Neural cell (in vitro differentiated cells): Measurements from ENCODE around the gene CNN3.

ENCODE experiments used
- CTCF ChIP-seq: fragments of 450-650 bp; IDR thresholded peaks from 2 replicates; pipeline ENCODE4 v1.5.1; 2014; ENCODE audit warnings: antibody characterized with exemption, mild to moderate bottlenecking, moderate library complexity; ENCODE audit not compliant: poor library complexity, severe bottlenecking
- EP300 ChIP-seq: fragments of 450-650 bp; conservative IDR thresholded peaks from 2 replicates; pipeline ENCODE4 v1.6.1; 2014; ENCODE audit warnings: antibody characterized with exemption, mild to moderate bottlenecking, moderate library complexity; ENCODE audit not compliant: poor library complexity, severe bottlenecking
- EZH2 ChIP-seq: fragments of 200-600, 300-800 bp; shearing (Covaris generic), sonication (generic); IDR thresholded peaks from 2 replicates; pipeline ENCODE4 v1.6.1; 2014; ENCODE audit warnings: antibody characterized with exemption, low read length, borderline replicate concordance, mild to moderate bottlenecking; ENCODE audit not compliant: insufficient read depth, poor library complexity, severe bottlenecking

GRCh38 chr1:94866164-94866807 lies 60.6 kb downstream of the CNN3 start:
- TF ChIP-seq EZH2, result no peak
- TF ChIP-seq EP300, result no peak
- TF ChIP-seq CTCF, result no peak
